Putamen (tissue), 1 donor: ENCODE data around the gene NOTO.
A peak's percentile ranks its signal among the peaks of the same experiment; 100 is the strongest.

Experiments
- DNase-seq: peaks from one replicate; pipeline ENCODE4 v3.0.0-alpha.2; 2016; ENCODE audit warnings: low spot score

Gene NOTO

GRCh38 chr2:73233932-73234832 is 31.8 kb downstream of the NOTO start, which contains the start of gene CCT7:
Gene CCT7, plus strand, starts transcription at chr2:73234308. Its CDS starts 71 bp downstream, at chr2:73234379.
- peak; percentile 96 for DNase-seq

GRCh38 chr2:73235315-73236028 is 33.1 kb downstream of the NOTO start:
- no peak for DNase-seq

GRCh38 chr2:73237168-73237567 is 34.8 kb downstream of the NOTO start:
- DNase-seq, result no peak

- DNase-seq, result no peak
Measured at GRCh38 chr2:73238149-73238548, 35.8 kb downstream of the NOTO start.

GRCh38 chr2:73238976-73239375 is 36.6 kb downstream of the NOTO start:
- DNase-seq, result no peak

- no peak for DNase-seq
Measured at GRCh38 chr2:73239776-73240175, 37.4 kb downstream of the NOTO start.

- DNase-seq, result no peak
Measured at GRCh38 chr2:73243884-73244570, 41.7 kb downstream of the NOTO start.

- no peak for DNase-seq
Measured at GRCh38 chr2:73244580-73244979, 42.2 kb downstream of the NOTO start.

GRCh38 chr2:73246850-73247249 is 44.5 kb downstream of the NOTO start:
- no peak for DNase-seq

- DNase-seq, result no peak
Measured at GRCh38 chr2:73249636-73250035, 47.3 kb downstream of the NOTO start.

GRCh38 chr2:73250872-73251846 is 48.8 kb downstream of the NOTO start:
- DNase-seq, result no peak

- no peak for DNase-seq
Measured at GRCh38 chr2:73252238-73253027, 50.1 kb downstream of the NOTO start.

GRCh38 chr2:73253400-73253799 is 51.0 kb downstream of the NOTO start:
- no peak for DNase-seq

- no peak for DNase-seq
Measured at GRCh38 chr2:73253901-73254300, 51.5 kb downstream of the NOTO start.

GRCh38 chr2:73254343-73255006 is 52.1 kb downstream of the NOTO start:
- no peak for DNase-seq

- no peak for DNase-seq
Measured at GRCh38 chr2:73255007-73255644, 52.8 kb downstream of the NOTO start.

- DNase-seq, result no peak
Measured at GRCh38 chr2:73255907-73256617, 53.7 kb downstream of the NOTO start.

GRCh38 chr2:73256618-73256922 is 54.2 kb downstream of the NOTO start:
- DNase-seq, result no peak

- DNase-seq, result no peak
Measured at GRCh38 chr2:73257021-73257420, 54.6 kb downstream of the NOTO start.
